HL-60 (cell line): Measurements from ENCODE around the gene C19orf53.

Source experiments
- DNase-seq, 2 experiments: peaks; one replicate each; pipeline ENCODE4 v3.0.0-alpha.2; 2010 to 2020; ENCODE audit warnings: low read depth in 1 of 2, low spot score in 1 of 2
- H3K27ac ChIP-seq: fragments of 250-450 bp; sonication (Bioruptor Pico); replicated peaks from 2 replicates; pipeline ENCODE4 v1.5.1; 2020; ENCODE audit warnings: mild to moderate bottlenecking, moderate library complexity
- H3K27me3 ChIP-seq: fragments of 250-450 bp; sonication (Bioruptor Pico); 2 replicates; pipeline ENCODE4 v1.5.1; 2021; ENCODE audit warnings: mild to moderate bottlenecking, moderate library complexity; ENCODE audit not compliant: insufficient read depth, poor library complexity, severe bottlenecking
- H3K4me3 ChIP-seq: replicated peaks from 2 replicates; pipeline ENCODE4 v1.5.1; 2011; ENCODE audit warnings: mild to moderate bottlenecking, control low read depth, low read length; ENCODE audit not compliant: insufficient read depth
- GABPA ChIP-seq: IDR thresholded peaks from 2 replicates; pipeline ENCODE4 v1.6.1; 2012; ENCODE audit warnings: low read depth
- POLR2AphosphoS5 ChIP-seq: IDR thresholded peaks from 2 replicates; pipeline ENCODE4 v1.6.1; 2012; ENCODE audit warnings: low read depth
- SPI1 ChIP-seq: IDR thresholded peaks from 2 replicates; pipeline ENCODE4 v1.6.1; 2012; ENCODE audit warnings: low read depth, mild to moderate bottlenecking, borderline replicate concordance
- TF ChIP-seq, protein P1 (sequence below): IDR thresholded peaks from 2 replicates; pipeline ENCODE4 v1.6.1; 2012; ENCODE audit warnings: low read depth; ENCODE audit not compliant: insufficient replicate concordance
- TF ChIP-seq, protein P2 (sequence below): IDR thresholded peaks from one replicate; pipeline ENCODE4 v1.5.1; 2011; ENCODE audit warnings: low read length, control low read depth, inconsistent platforms; ENCODE audit not compliant: insufficient read depth

Gene C19orf53

DNA sequence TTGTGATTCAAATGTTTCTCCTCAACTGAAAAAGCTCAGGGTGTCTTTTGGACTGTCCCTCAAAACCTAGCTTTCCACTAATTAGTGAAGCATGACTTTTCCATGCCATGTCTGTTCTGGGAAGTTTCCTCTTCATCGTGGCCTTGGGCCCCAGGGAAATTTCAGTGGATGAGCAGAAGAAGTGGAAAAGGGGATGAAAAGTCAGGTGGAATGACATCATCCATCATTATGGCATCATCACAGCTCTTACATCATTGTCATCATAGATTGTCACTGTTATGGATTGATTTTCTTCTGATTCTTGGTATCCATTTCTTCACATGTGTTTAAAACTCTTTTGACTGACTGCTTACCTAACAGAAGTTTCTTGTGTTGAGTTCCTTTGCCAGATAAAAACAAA, 36.2 kb upstream of the C19orf53 start:
- no peak overlapping the region for H3K27ac ChIP-seq
- TF ChIP-seq POLR2AphosphoS5: no peak
- TF ChIP-seq, protein P1, sequence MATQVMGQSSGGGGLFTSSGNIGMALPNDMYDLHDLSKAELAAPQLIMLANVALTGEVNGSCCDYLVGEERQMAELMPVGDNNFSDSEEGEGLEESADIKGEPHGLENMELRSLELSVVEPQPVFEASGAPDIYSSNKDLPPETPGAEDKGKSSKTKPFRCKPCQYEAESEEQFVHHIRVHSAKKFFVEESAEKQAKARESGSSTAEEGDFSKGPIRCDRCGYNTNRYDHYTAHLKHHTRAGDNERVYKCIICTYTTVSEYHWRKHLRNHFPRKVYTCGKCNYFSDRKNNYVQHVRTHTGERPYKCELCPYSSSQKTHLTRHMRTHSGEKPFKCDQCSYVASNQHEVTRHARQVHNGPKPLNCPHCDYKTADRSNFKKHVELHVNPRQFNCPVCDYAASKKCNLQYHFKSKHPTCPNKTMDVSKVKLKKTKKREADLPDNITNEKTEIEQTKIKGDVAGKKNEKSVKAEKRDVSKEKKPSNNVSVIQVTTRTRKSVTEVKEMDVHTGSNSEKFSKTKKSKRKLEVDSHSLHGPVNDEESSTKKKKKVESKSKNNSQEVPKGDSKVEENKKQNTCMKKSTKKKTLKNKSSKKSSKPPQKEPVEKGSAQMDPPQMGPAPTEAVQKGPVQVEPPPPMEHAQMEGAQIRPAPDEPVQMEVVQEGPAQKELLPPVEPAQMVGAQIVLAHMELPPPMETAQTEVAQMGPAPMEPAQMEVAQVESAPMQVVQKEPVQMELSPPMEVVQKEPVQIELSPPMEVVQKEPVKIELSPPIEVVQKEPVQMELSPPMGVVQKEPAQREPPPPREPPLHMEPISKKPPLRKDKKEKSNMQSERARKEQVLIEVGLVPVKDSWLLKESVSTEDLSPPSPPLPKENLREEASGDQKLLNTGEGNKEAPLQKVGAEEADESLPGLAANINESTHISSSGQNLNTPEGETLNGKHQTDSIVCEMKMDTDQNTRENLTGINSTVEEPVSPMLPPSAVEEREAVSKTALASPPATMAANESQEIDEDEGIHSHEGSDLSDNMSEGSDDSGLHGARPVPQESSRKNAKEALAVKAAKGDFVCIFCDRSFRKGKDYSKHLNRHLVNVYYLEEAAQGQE: no peak
- no peak for TF ChIP-seq SPI1
- no peak for TF ChIP-seq GABPA
- TF ChIP-seq, protein P2, sequence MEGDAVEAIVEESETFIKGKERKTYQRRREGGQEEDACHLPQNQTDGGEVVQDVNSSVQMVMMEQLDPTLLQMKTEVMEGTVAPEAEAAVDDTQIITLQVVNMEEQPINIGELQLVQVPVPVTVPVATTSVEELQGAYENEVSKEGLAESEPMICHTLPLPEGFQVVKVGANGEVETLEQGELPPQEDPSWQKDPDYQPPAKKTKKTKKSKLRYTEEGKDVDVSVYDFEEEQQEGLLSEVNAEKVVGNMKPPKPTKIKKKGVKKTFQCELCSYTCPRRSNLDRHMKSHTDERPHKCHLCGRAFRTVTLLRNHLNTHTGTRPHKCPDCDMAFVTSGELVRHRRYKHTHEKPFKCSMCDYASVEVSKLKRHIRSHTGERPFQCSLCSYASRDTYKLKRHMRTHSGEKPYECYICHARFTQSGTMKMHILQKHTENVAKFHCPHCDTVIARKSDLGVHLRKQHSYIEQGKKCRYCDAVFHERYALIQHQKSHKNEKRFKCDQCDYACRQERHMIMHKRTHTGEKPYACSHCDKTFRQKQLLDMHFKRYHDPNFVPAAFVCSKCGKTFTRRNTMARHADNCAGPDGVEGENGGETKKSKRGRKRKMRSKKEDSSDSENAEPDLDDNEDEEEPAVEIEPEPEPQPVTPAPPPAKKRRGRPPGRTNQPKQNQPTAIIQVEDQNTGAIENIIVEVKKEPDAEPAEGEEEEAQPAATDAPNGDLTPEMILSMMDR: no peak
- H3K4me3 ChIP-seq: no peak overlapping the region
- H3K27me3 ChIP-seq: no peaks in the 10 kb centered on the region
- DNase-seq: no peak

DNA sequence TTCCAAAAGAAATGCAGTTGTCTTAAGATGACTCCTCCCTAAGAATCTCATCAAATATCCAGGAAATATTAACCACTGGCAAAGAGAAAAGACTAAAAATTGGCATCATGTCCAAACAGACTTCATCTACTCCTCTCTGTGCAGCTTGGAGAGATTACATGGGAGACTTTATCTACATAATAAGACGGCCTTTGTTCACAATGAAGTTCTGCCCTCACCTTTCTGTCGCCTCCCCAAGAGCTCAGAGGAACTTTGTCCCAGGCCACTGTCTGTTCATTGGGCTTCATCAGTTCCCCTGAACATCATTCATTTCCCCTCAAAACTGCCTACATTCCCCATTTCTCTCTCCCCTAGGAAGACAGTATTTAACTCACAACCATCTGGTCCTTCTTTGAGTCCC, 32.4 kb upstream of the C19orf53 start:
- TF ChIP-seq, protein P2: no peak
- TF ChIP-seq SPI1 (no peak), POLR2AphosphoS5 (no peak)
- Histone ChIP-seq H3K27me3 (no peaks in the 10 kb centered on the region), H3K4me3 (no peak overlapping the region), H3K27ac (no peak overlapping the region)
- no peak for DNase-seq

DNA sequence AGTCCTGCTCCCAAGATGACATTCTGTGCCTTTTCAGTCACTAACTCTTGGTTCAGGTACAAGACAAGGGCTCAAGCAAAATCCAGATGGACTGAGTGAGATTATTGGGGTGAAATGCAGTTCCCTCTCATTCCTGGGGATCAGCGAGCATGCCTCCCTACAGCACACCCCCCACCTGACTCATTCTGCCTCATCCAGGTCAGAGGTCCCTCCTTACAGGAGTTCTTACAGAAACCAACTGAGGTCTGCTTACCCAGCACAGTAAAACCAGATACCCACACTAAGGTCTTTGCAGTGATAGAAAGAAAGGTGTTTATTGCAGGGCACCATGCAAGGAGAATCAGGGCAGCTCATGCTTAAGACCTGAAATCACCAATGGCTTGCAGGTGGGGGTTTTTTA, 31.5 kb upstream of the C19orf53 start:
- H3K27ac ChIP-seq: no peak overlapping the region
- H3K4me3 ChIP-seq: no peak overlapping the region
- no peak for TF ChIP-seq SPI1
- TF ChIP-seq, protein P1: no peak
- no peak for TF ChIP-seq GABPA
- TF ChIP-seq, protein P2: no peak
- TF ChIP-seq POLR2AphosphoS5: no peak
- H3K27me3 ChIP-seq: no peaks in the 10 kb centered on the region
- DNase-seq: no peak

DNA sequence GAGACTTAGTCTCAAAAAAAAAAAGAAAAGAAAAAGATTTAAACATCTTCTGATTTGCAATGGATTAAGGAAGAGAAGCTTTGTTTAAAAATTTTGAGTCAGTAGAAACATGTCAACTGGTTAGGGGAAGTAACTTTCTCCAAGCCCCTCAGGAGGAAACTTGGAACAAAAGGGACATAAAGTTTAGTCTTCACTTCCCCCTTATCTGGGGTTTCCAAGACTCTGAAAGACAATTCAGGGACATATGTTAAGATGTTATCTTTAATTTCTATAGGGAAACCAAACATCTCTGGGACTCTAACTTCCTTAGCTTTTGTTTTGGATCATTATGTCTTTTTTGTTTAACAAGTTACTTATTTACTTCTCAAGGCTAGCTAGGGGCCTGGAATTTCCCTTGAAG, 30.1 kb upstream of the C19orf53 start:
- DNase-seq: no peak
- H3K4me3 ChIP-seq: no peak overlapping the region
- no peaks in the 10 kb centered on the region for H3K27me3 ChIP-seq
- TF ChIP-seq GABPA: no peak
- TF ChIP-seq SPI1: no peak
- TF ChIP-seq POLR2AphosphoS5: no peak
- TF ChIP-seq, protein P1: no peak
- TF ChIP-seq, protein P2: no peak
- H3K27ac ChIP-seq: no peak overlapping the region
